Measurements from ENCODE around the gene PLA2G2C.

DNA sequence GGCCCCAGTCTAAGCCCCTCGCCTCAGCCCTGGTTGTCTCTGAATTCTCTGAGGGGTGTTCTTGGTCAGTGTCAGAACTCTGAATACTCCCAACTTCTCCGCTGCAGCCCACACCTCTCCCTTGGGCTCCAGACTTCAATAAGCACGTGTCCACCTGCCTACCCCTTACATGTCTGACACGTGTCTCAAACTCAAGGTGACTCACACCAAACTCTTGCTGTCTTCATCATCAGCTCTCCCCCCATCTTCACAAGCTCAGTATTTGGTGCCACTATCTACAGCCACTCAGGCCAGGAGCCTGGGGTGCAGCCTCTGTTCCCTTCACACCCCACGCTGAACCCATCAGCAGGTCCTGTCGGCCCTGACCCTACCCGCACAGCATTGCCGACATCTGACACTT, 19.2 kb downstream of the PLA2G2C start:
- no peak for TF ChIP-seq FOXP2 (optimal IDR thresholded peaks at IDR 0.05; ENCODE audit: control extremely low read depth, extremely low read length, insufficient read depth)
- TF ChIP-seq EZH2 (IDR thresholded peaks at IDR 0.05): no peak
- TF ChIP-seq POLR2AphosphoS5 (IDR thresholded peaks at IDR 0.05; ENCODE audit: borderline replicate concordance, low read depth, low read length): no peak
